SU-DHL-6 (cell line): ENCODE results near the gene RAPGEF4.

ENCODE experiments used
- H2AFZ ChIP-seq: fragments of 200-600 bp; sonication (generic); 2 replicates; pipeline ENCODE4 v1.6.1; 2014; ENCODE audit warnings: low read depth, mild to moderate bottlenecking, moderate library complexity, mixed read lengths, antibody characterized with exemption, low read length; ENCODE audit not compliant: severe bottlenecking
- H3F3A ChIP-seq: fragments of 200-600 bp; shearing (Covaris generic); 2 replicates; pipeline ENCODE4 v1.6.0; 2016; ENCODE audit warnings: antibody characterized with exemption, mild to moderate bottlenecking; ENCODE audit not compliant: insufficient read depth
- H3K27ac ChIP-seq: fragments of 200-600 bp; sonication (generic); 2 replicates; pipeline ENCODE4 v1.5.1; 2016; ENCODE audit warnings: low read depth, mild to moderate bottlenecking, low read length, moderate library complexity, mixed read lengths
- H3K27me3 ChIP-seq: fragments of 200-600 bp; sonication (generic), shearing (Covaris generic); 2 replicates; pipeline ENCODE4 v1.6.0; 2014; ENCODE audit warnings: mild to moderate bottlenecking, low read length
- H3K36me3 ChIP-seq: fragments of 200-600 bp; sonication (generic); 2 replicates; pipeline ENCODE4 v1.6.1; 2014; ENCODE audit warnings: mild to moderate bottlenecking, low read length, mixed read lengths
- H3K4me2 ChIP-seq: fragments of 300-600, 200-600 bp; shearing (Covaris generic), sonication (generic); 2 replicates; pipeline ENCODE4 v1.6.0; 2014; ENCODE audit warnings: low read length, low read depth, mild to moderate bottlenecking; ENCODE audit not compliant: poor library complexity, severe bottlenecking
- H3K4me3 ChIP-seq: fragments of 200-600 bp; sonication (generic); 2 replicates; pipeline ENCODE4 v1.5.1; 2014; ENCODE audit warnings: antibody characterized with exemption, low read length, mild to moderate bottlenecking, mixed read lengths; ENCODE audit not compliant: insufficient read depth, poor library complexity, severe bottlenecking
- H3K79me2 ChIP-seq: fragments of 200-600 bp; sonication (generic); 2 replicates; pipeline ENCODE4 v1.6.1; 2014; ENCODE audit warnings: mild to moderate bottlenecking, low read length, moderate library complexity; ENCODE audit not compliant: insufficient read depth
- H3K9ac ChIP-seq: fragments of 200-600 bp; sonication (generic); 2 replicates; pipeline ENCODE4 v1.7.0; 2014; ENCODE audit warnings: mild to moderate bottlenecking, low read length
- H3K9me2 ChIP-seq: fragments of 200-600 bp; sonication (generic); replicated peaks from 2 replicates; pipeline ENCODE4 v1.6.1; 2014; ENCODE audit warnings: low read length; ENCODE audit not compliant: insufficient read depth
- H3K9me3 ChIP-seq: fragments of 200-600 bp; sonication (generic); 2 replicates; pipeline ENCODE4 v1.6.1; 2014; ENCODE audit warnings: low read length, mixed read lengths; ENCODE audit not compliant: insufficient read depth
- H4K20me1 ChIP-seq: fragments of 200-600 bp; sonication (generic); 2 replicates; pipeline ENCODE4 v1.6.1; 2014; ENCODE audit warnings: low read depth, mild to moderate bottlenecking, antibody characterized with exemption, low read length, moderate library complexity, mixed read lengths
- CTCF ChIP-seq: fragments of 200-600 bp; sonication (generic); IDR thresholded peaks from one replicate; pipeline ENCODE4 v1.5.1; 2017; ENCODE audit warnings: antibody characterized with exemption, mild to moderate bottlenecking, low read length, moderate library complexity; ENCODE audit not compliant: insufficient read depth, poor library complexity, severe bottlenecking
- EZH2phosphoT487 ChIP-seq: fragments of 200-600 bp; sonication (generic), shearing (Covaris generic); conservative IDR thresholded peaks from 2 replicates; pipeline ENCODE4 v1.6.1; 2018; ENCODE audit warnings: mild to moderate bottlenecking, antibody characterized with exemption, low read length, moderate library complexity, mixed read lengths

The RAPGEF4 gene

GRCh38 chr2:173016451-173016850 lies 280.8 kb downstream of the RAPGEF4 start:
- Histone ChIP-seq H3K27ac (no peak overlapping the region), H3K9me3 (no peaks in the 10 kb centered on the region), H4K20me1 (no peaks in the 10 kb centered on the region), H3K27me3 (no peaks in the 10 kb centered on the region), H3K4me3 (no peak overlapping the region), H3K79me2 (no peaks in the 10 kb centered on the region), H3F3A (no peaks in the 10 kb centered on the region), H3K9ac (no peak overlapping the region), H2AFZ (no peak overlapping the region), H3K9me2 (no peaks in the 10 kb centered on the region), H3K4me2 (no peak overlapping the region), H3K36me3 (no peaks in the 10 kb centered on the region)
- TF ChIP-seq CTCF (no peak), EZH2phosphoT487 (no peak)

- no peak overlapping the region for H3K4me2 ChIP-seq
- H3K9me3 ChIP-seq: no peaks in the 10 kb centered on the region
- no peak overlapping the region for H3K27ac ChIP-seq
- no peaks in the 10 kb centered on the region for H4K20me1 ChIP-seq
- H3K79me2 ChIP-seq: no peaks in the 10 kb centered on the region
- no peak overlapping the region for H2AFZ ChIP-seq
- no peaks in the 10 kb centered on the region for H3K27me3 ChIP-seq
- H3F3A ChIP-seq: no peaks in the 10 kb centered on the region
- no peak overlapping the region for H3K4me3 ChIP-seq
- TF ChIP-seq EZH2phosphoT487: no peak
- TF ChIP-seq CTCF: no peak
- no peak overlapping the region for H3K9ac ChIP-seq
- H3K36me3 ChIP-seq: no peaks in the 10 kb centered on the region
- H3K9me2 ChIP-seq: no peaks in the 10 kb centered on the region
Measured at GRCh38 chr2:173017646-173018420, 282.2 kb downstream of the RAPGEF4 start.

GRCh38 chr2:173019755-173020154 lies 284.1 kb downstream of the RAPGEF4 start:
- Histone ChIP-seq H3K9me3 (no peaks in the 10 kb centered on the region), H3K79me2 (no peaks in the 10 kb centered on the region), H3F3A (no peaks in the 10 kb centered on the region), H4K20me1 (no peaks in the 10 kb centered on the region), H3K9ac (no peak overlapping the region), H3K27me3 (no peaks in the 10 kb centered on the region), H3K9me2 (no peaks in the 10 kb centered on the region), H3K27ac (no peak overlapping the region), H3K4me2 (no peak overlapping the region), H2AFZ (no peak overlapping the region), H3K4me3 (no peak overlapping the region), H3K36me3 (no peaks in the 10 kb centered on the region)
- TF ChIP-seq EZH2phosphoT487 (no peak), CTCF (no peak)
